ENCODE results near the gene HOGA1.

HOGA1 gene

GRCh38 chr10:97580421-97581367 is 3.5 kb upstream of the HOGA1 start:
- no peak for DNase-seq

- DNase-seq = no peak
Measured at GRCh38 chr10:97582169-97582568, 2.0 kb upstream of the HOGA1 start.

- DNase-seq = no peak
Measured at GRCh38 chr10:97583476-97583875, 713 bp upstream of the HOGA1 start.

- no peak for DNase-seq
Measured at GRCh38 chr10:97584798-97585438, 729 bp downstream of the HOGA1 start.

- DNase-seq = no peak
Measured at GRCh38 chr10:97585439-97585811, 1.2 kb downstream of the HOGA1 start.

- DNase-seq = no peak
Measured at GRCh38 chr10:97587183-97587582, 3.0 kb downstream of the HOGA1 start.

GRCh38 chr10:97589479-97589878 is 5.3 kb downstream of the HOGA1 start, which contains the start of gene C10orf62:
Gene C10orf62 (plus strand): TSS chr10:97589721. CDS start chr10:97589898, 177 bp downstream.
- no peak for DNase-seq

- DNase-seq = no peak
Measured at GRCh38 chr10:97590082-97590747, 6.0 kb downstream of the HOGA1 start.

GRCh38 chr10:97590748-97591495 is 6.7 kb downstream of the HOGA1 start:
- DNase-seq = no peak

GRCh38 chr10:97593421-97593820 is 9.2 kb downstream of the HOGA1 start:
- DNase-seq = no peak

- DNase-seq = no peak
Measured at GRCh38 chr10:97596101-97597082, 12.2 kb downstream of the HOGA1 start.

- DNase-seq = no peak
Measured at GRCh38 chr10:97597778-97598177, 13.6 kb downstream of the HOGA1 start.

- DNase-seq = no peak
Measured at GRCh38 chr10:97598407-97599271, 14.4 kb downstream of the HOGA1 start.

GRCh38 chr10:97599272-97599619 is 15.1 kb downstream of the HOGA1 start:
- DNase-seq = no peak

- no peak for DNase-seq
Measured at GRCh38 chr10:97600616-97601015, 16.4 kb downstream of the HOGA1 start.

GRCh38 chr10:97601268-97602215 is 17.4 kb downstream of the HOGA1 start:
- no peak for DNase-seq

- no peak for DNase-seq
Measured at GRCh38 chr10:97607095-97607636, 23.0 kb downstream of the HOGA1 start.

GRCh38 chr10:97608991-97609561 is 24.9 kb downstream of the HOGA1 start:
- DNase-seq = no peak

- no peak for DNase-seq
Measured at GRCh38 chr10:97611473-97611872, 27.3 kb downstream of the HOGA1 start.

Data from stimulated activated CD4-positive, alpha-beta T cell treated with anti-CD3 and anti-CD28 coated beads, Interleukin-12 subunit alpha, Interleukin-12 subunit beta, amount 100 ng/mL, for 4 hours (primary cell).